ENCODE results near the gene GPBP1L1. TPM values are rescaled to one million over a fixed set of nuclear protein-coding genes. Genes with fewer than 3 reads are reported as not detected.
"Not testable (repeated sequence)": the region's sequence is repeated elsewhere in the genome, so short reads cannot be mapped to it uniquely, and the experiment has no call there.

The GPBP1L1 gene
- total and polyA plus RNA-seq, 7 donors = 77.5 to 142 (median 109) TPM

GRCh38 chr1:45682942-45683341, 3.4 kb downstream of the GPBP1L1 start:
- no peak overlapping the region for H3K4me3 ChIP-seq
- 54 to 83% methylated on average over 6 of the region's 6 CpGs for WGBS, 2 donors
- DNase-seq = no peak
- TF ChIP-seq POLR2AphosphoS5 (IDR thresholded peaks at IDR 0.05) (no peak), POLR2A (IDR thresholded peaks at IDR 0.05) (no peak), EP300 (IDR thresholded peaks at IDR 0.05) (no peak), CTCF (IDR thresholded peaks at IDR 0.05) (no peak)
- no peaks in the 10 kb centered on the region for H3K27me3 ChIP-seq
- H3K27ac ChIP-seq = no peak overlapping the region
- peaks cover 0 to 79% (median 69%) of the 10 kb centered on the region in 4 donors for H3K4me1 ChIP-seq
- H3K36me3 ChIP-seq = no peaks in the 10 kb centered on the region
- intact Hi-C loops (cut with DNase I) = loop anchor here (10.0 kb wide), 1 partner anchor 178 kb away; the partner anchor contains the start of genes CCDC163 and MMACHC
- no peaks in the 10 kb centered on the region for H3K9me3 ChIP-seq

- TF ChIP-seq POLR2AphosphoS5 (IDR thresholded peaks at IDR 0.05) = no peak
- no peak for TF ChIP-seq POLR2A (IDR thresholded peaks at IDR 0.05)
- TF ChIP-seq CTCF (IDR thresholded peaks at IDR 0.05) = no peak
- WGBS, 2 donors = 8 to 15% methylated on average over 3 of the region's 3 CpGs
Measured at GRCh38 chr1:45679123-45679522, 7.2 kb downstream of the GPBP1L1 start.

GRCh38 chr1:45678489-45678888, 7.8 kb downstream of the GPBP1L1 start:
- TF ChIP-seq CTCF (IDR thresholded peaks at IDR 0.05) (no peak), POLR2AphosphoS5 (IDR thresholded peaks at IDR 0.05) (no peak), POLR2A (IDR thresholded peaks at IDR 0.05) (no peak), EP300 (IDR thresholded peaks at IDR 0.05) (no peak)
- intact Hi-C loops (cut with DNase I) = no loop called here
- Histone ChIP-seq H3K4me1 (peaks cover 0 to 93% (median 69%) of the 10 kb centered on the region in 4 donors), H3K36me3 (no peaks in the 10 kb centered on the region), H3K27ac (peak overlapping the region in 2 of 4 donors; percentile 14 to 46), H3K9me3 (no peaks in the 10 kb centered on the region), H3K4me3 (no peak overlapping the region), H3K27me3 (no peaks in the 10 kb centered on the region)
- DNase-seq = no peak

More at GRCh38 chr1:45679123-45679522, 7.2 kb downstream of the GPBP1L1 start:
- Histone ChIP-seq H3K4me1 (peaks cover 0 to 93% (median 72%) of the 10 kb centered on the region in 4 donors), H3K9me3 (no peaks in the 10 kb centered on the region), H3K27ac (peak overlapping the region; percentile 11 to 46 (median 22)), H3K4me3 (no peak overlapping the region), H3K36me3 (no peaks in the 10 kb centered on the region), H3K27me3 (no peaks in the 10 kb centered on the region)
- intact Hi-C loops (cut with DNase I) = no loop called here
- no peak for DNase-seq

- no peaks in the 10 kb centered on the region for H3K27me3 ChIP-seq
- H3K9me3 ChIP-seq = no peaks in the 10 kb centered on the region
- TF ChIP-seq POLR2AphosphoS5 (IDR thresholded peaks at IDR 0.05) = no peak
- TF ChIP-seq POLR2A (IDR thresholded peaks at IDR 0.05) = no peak
- TF ChIP-seq CTCF (IDR thresholded peaks at IDR 0.05) = no peak
- no peak for TF ChIP-seq EP300 (IDR thresholded peaks at IDR 0.05)
- H3K4me1 ChIP-seq = peaks cover 0 to 92% (median 66%) of the 10 kb centered on the region in 4 donors
- no peaks in the 10 kb centered on the region for H3K36me3 ChIP-seq
- H3K27ac ChIP-seq = no peak overlapping the region
- no peak overlapping the region for H3K4me3 ChIP-seq
- intact Hi-C loops (cut with DNase I) = no loop called here
- WGBS, 2 donors = 50 to 66% methylated on average over 3 of the region's 3 CpGs
- no peak for DNase-seq
Measured at GRCh38 chr1:45677751-45678245, 8.5 kb downstream of the GPBP1L1 start.

GRCh38 chr1:45676553-45676952, 9.8 kb downstream of the GPBP1L1 start:
- H3K36me3 ChIP-seq; H3K27me3 ChIP-seq; H3K9me3 ChIP-seq; H3K4me3 ChIP-seq; DNase-seq; intact Hi-C loops (cut with DNase I): not testable (repeated sequence)
- H3K4me1 ChIP-seq = peaks cover 0 to 90% (median 55%) of the 10 kb centered on the region in 4 donors
- peak overlapping the region in 1 of 4 donors; percentile 8 for H3K27ac ChIP-seq
- WGBS, 2 donors = 88 to 93% methylated on average over 7 of the region's 7 CpGs
